GM12874 (cell line): Measurements from ENCODE around the gene MAPK8IP2.

Experiments used
- CTCF ChIP-seq: IDR thresholded peaks from 2 replicates; pipeline ENCODE4 v1.5.1; 2011; ENCODE audit warnings: low read depth, mild to moderate bottlenecking, control low read depth, low read length, moderate library complexity; ENCODE audit not compliant: insufficient read depth

Gene MAPK8IP2

GRCh38 chr22:50633771-50634170 lies 33.2 kb downstream of the MAPK8IP2 start:
- no peak for TF ChIP-seq CTCF

- no peak for TF ChIP-seq CTCF
Observed at GRCh38 chr22:50635591-50635990, 35.0 kb downstream of the MAPK8IP2 start.

GRCh38 chr22:50640857-50641647 lies 40.5 kb downstream of the MAPK8IP2 start:
- TF ChIP-seq CTCF = no peak

GRCh38 chr22:50641696-50642607 lies 41.4 kb downstream of the MAPK8IP2 start:
- peak; percentile 21; the same call in 1 of the 2 replicates for TF ChIP-seq CTCF

GRCh38 chr22:50653256-50653655 lies 52.7 kb downstream of the MAPK8IP2 start:
- no peak for TF ChIP-seq CTCF

- no peak for TF ChIP-seq CTCF
Observed at GRCh38 chr22:50656122-50657070, 55.8 kb downstream of the MAPK8IP2 start.
